Progenitor cell of endocrine pancreas (in vitro differentiated cells): Measurements from ENCODE around the gene CRTAC1. TPM values are rescaled to one million over a fixed set of nuclear protein-coding genes. Genes with fewer than 3 reads are reported as not detected.

ENCODE experiments used
- DNase-seq: peaks from one replicate; pipeline ENCODE4 v3.0.0; 2021; ENCODE audit warnings: low spot score; ENCODE audit not compliant: unreplicated experiment
- H3K27ac Mint-ChIP-seq: 2 replicates; pipeline ENCODE4 v1.8.0; 2021; ENCODE audit warnings: mild to moderate bottlenecking, moderate library complexity, mixed read lengths
- H3K27me3 Mint-ChIP-seq: 2 replicates; pipeline ENCODE4 v1.8.0; 2021; ENCODE audit warnings: mixed read lengths
- H3K36me3 Mint-ChIP-seq: 2 replicates; pipeline ENCODE4 v1.8.0; 2022; ENCODE audit warnings: mixed read lengths; ENCODE audit not compliant: insufficient read depth
- H3K4me1 Mint-ChIP-seq: 2 replicates; pipeline ENCODE4 v1.8.0; 2021; ENCODE audit warnings: low read depth, mixed read lengths
- H3K4me3 Mint-ChIP-seq: 2 replicates; pipeline ENCODE4 v1.8.0; 2021; ENCODE audit warnings: low read depth, mild to moderate bottlenecking, moderate library complexity, mixed read lengths
- H3K9me3 Mint-ChIP-seq: 2 replicates; pipeline ENCODE4 v1.8.0; 2021; ENCODE audit warnings: low read depth, mixed read lengths
- CTCF ChIP-seq: fragments of 200-600 bp; sonication (generic); IDR thresholded peaks from one replicate; pipeline ENCODE4 v1.5.0; 2021; ENCODE audit warnings: antibody characterized with exemption, mild to moderate bottlenecking; ENCODE audit not compliant: unreplicated experiment
- total RNA-seq: library from RNA; stranded (reverse); gene quantifications from 2 replicates; pipeline ENCODE4 v1.2.1, GENCODE V29; 2021

CRTAC1 gene
- total RNA-seq, 1 donor from 2014 or later, result 4.6 TPM

- TF ChIP-seq CTCF, result no peak
- DNase-seq, result no peak
- Mint-ChIP-seq H3K4me3 (no peak overlapping the region), H3K36me3 (no peaks in the 10 kb centered on the region), H3K27me3 (peaks cover 17% of the 10 kb centered on the region), H3K27ac (no peak overlapping the region), H3K9me3 (no peaks in the 10 kb centered on the region), H3K4me1 (no peaks in the 10 kb centered on the region)
Measured at GRCh38 chr10:97823734-97824133, 206.7 kb downstream of the CRTAC1 start.

- H3K27me3 Mint-ChIP-seq, result peaks cover 17% of the 10 kb centered on the region
- no peaks in the 10 kb centered on the region for H3K9me3 Mint-ChIP-seq
- no peak for DNase-seq
- no peak for TF ChIP-seq CTCF
- H3K4me3 Mint-ChIP-seq, result no peak overlapping the region
- H3K4me1 Mint-ChIP-seq, result peaks cover 6% of the 10 kb centered on the region
- H3K27ac Mint-ChIP-seq, result no peak overlapping the region
- H3K36me3 Mint-ChIP-seq, result no peaks in the 10 kb centered on the region
Measured at GRCh38 chr10:97822261-97822687, 208.1 kb downstream of the CRTAC1 start.

GRCh38 chr10:97821308-97822038 is 208.9 kb downstream of the CRTAC1 start:
- peaks cover 16% of the 10 kb centered on the region for H3K27me3 Mint-ChIP-seq
- peaks cover 6% of the 10 kb centered on the region for H3K4me1 Mint-ChIP-seq
- no peaks in the 10 kb centered on the region for H3K9me3 Mint-ChIP-seq
- DNase-seq, result no peak
- H3K27ac Mint-ChIP-seq, result no peak overlapping the region
- no peaks in the 10 kb centered on the region for H3K36me3 Mint-ChIP-seq
- TF ChIP-seq CTCF, result no peak
- no peak overlapping the region for H3K4me3 Mint-ChIP-seq

GRCh38 chr10:97820096-97820704 is 210.2 kb downstream of the CRTAC1 start:
- Mint-ChIP-seq H3K9me3 (no peaks in the 10 kb centered on the region), H3K36me3 (no peaks in the 10 kb centered on the region), H3K4me1 (peaks cover 6% of the 10 kb centered on the region), H3K4me3 (no peak overlapping the region), H3K27me3 (peaks cover 10% of the 10 kb centered on the region), H3K27ac (no peak overlapping the region)
- TF ChIP-seq CTCF, result no peak
- no peak for DNase-seq

GRCh38 chr10:97818572-97818971 is 211.8 kb downstream of the CRTAC1 start:
- Mint-ChIP-seq H3K27me3 (peaks cover 8% of the 10 kb centered on the region), H3K9me3 (no peaks in the 10 kb centered on the region), H3K4me3 (no peak overlapping the region), H3K4me1 (peaks cover 6% of the 10 kb centered on the region), H3K27ac (no peak overlapping the region), H3K36me3 (no peaks in the 10 kb centered on the region)
- no peak for TF ChIP-seq CTCF
- DNase-seq, result no peak
